Measurements from ENCODE around the gene DOCK7.
A peak's percentile ranks its signal among the peaks of the same experiment; 100 is the strongest.

The DOCK7 gene

DNA sequence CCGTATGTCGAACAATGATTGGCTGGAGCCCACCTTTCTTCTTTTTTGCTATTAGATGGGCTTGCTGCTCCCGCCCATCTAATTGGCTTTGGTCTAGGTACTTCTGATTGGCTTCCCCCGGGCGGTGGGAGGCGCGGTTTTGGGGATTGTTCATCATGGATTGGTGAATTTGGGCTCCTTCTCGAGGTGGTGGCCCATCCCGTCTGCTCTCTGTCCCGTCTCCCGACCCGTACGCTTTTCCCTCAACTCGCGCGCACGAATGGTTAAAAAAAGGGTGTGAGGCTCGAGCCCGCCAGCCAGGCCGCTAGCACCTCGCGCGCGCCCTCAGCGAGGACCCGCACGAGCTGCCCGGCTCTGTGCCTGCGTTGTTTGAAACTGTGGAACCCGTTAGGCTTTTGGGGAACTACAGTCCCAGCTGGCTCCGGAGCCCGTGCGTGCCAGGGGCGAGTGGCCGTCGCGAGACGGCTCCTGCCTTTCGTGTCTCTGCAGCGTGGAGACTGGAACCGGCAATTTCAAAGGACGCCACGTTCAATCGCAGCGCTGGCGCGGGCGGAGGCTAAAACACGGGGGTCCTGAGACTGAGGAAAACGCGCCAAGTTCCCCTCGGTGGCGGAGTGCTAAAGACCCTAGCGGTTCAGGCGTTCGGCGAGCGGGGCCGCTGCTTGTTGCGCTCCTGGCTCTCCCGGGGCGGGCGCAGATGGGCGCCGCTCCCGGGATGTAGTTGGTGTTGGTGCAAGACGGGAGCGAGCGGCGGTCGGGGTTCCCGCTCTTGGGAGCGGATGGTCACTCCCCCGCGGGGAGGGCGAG lies 251.5 kb downstream of the DOCK7 start, which contains the start of gene USP1:
TSS of gene USP1 (plus strand) at position 584 of the 807 bp plus-strand sequence. CDS start 2,819 bp downstream, outside the sequence.
- H2AFZ ChIP-seq (ENCODE audit: low read length), result peak within 1 kb of the TSS; percentile 94

DNA sequence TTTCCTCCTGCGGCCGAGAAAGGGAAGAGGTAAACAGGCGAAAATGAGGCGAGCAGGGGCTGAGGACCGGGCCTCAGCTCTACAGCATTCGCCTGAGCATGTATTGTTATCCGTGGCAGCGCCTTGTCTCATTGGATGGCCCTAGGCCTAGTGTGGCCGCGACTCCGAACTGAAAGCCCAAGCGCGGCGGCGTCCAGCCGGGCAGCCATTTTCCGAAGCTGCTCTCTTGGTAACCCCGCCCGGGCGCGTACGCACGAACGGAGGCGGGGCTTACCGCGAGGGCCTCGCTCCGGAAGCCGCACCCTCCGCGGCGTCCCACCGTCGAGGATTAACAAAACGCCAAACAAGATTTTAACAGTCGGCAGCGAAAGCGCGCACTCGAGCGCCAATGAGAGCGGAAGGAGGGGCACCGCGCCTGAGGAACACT lies 252.1 kb downstream of the DOCK7 start:
- no peak for DNase-seq
- Histone ChIP-seq H3K9me2 (replicated peaks; ENCODE audit: insufficient read depth, low read length) (no peaks in the 10 kb centered on the region), H3F3A (ENCODE audit: insufficient read depth, low read length) (peaks cover 21% of the 10 kb centered on the region), H3K79me2 (ENCODE audit: low read length) (peaks cover 45% of the 10 kb centered on the region), H2AFZ (ENCODE audit: low read length) (peak overlapping the region; percentile 94), H3K9ac (ENCODE audit: low read length) (peak overlapping the region; percentile 99), H4K20me1 (ENCODE audit: insufficient read depth, low read length) (peaks cover 19% of the 10 kb centered on the region), H3K4me1 (ENCODE audit: low read length) (0 out of 2 replicates have a peak, but pooled peaks cover 13% of the 10 kb centered on the region), H3K36me3 (replicated peaks; ENCODE audit: insufficient read depth, low read length) (0 out of 2 replicates have a peak, but pooled peaks cover 5% of the 10 kb centered on the region), H3K4me3 (ENCODE audit: low read length) (peak overlapping the region; percentile 79), H3K27me3 (replicated peaks; ENCODE audit: insufficient read depth, low read length) (no peaks in the 10 kb centered on the region), H3K27ac (ENCODE audit: low read length) (peak overlapping the region; percentile 100), H3K4me2 (ENCODE audit: low read depth, low read length) (peak overlapping the region; percentile 89), H3K9me3 (replicated peaks; ENCODE audit: insufficient read depth, low read length) (no peaks in the 10 kb centered on the region)
- TF ChIP-seq, protein P1, sequence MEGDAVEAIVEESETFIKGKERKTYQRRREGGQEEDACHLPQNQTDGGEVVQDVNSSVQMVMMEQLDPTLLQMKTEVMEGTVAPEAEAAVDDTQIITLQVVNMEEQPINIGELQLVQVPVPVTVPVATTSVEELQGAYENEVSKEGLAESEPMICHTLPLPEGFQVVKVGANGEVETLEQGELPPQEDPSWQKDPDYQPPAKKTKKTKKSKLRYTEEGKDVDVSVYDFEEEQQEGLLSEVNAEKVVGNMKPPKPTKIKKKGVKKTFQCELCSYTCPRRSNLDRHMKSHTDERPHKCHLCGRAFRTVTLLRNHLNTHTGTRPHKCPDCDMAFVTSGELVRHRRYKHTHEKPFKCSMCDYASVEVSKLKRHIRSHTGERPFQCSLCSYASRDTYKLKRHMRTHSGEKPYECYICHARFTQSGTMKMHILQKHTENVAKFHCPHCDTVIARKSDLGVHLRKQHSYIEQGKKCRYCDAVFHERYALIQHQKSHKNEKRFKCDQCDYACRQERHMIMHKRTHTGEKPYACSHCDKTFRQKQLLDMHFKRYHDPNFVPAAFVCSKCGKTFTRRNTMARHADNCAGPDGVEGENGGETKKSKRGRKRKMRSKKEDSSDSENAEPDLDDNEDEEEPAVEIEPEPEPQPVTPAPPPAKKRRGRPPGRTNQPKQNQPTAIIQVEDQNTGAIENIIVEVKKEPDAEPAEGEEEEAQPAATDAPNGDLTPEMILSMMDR (IDR thresholded peaks at IDR 0.05; ENCODE audit: low read length), result no peak
- TF ChIP-seq EZH2 (optimal IDR thresholded peaks at IDR 0.05; ENCODE audit: low read depth, low read length) (no peak), EZH2phosphoT487 (IDR thresholded peaks at IDR 0.05; ENCODE audit: low read length) (no peak)

More for the DNA sequence above, 251.5 kb downstream of the DOCK7 start, which contains the start of gene USP1:
- Histone ChIP-seq H3K9ac (ENCODE audit: low read length) (peak within 1 kb of the TSS; percentile 99), H3K27ac (ENCODE audit: low read length) (peak within 1 kb of the TSS; percentile 100), H3K9me2 (replicated peaks; ENCODE audit: insufficient read depth, low read length) (no peaks in the 10 kb centered on the region), H3F3A (ENCODE audit: insufficient read depth, low read length) (peaks cover 21% of the 10 kb centered on the region), H4K20me1 (ENCODE audit: insufficient read depth, low read length) (peaks cover 25% of the 10 kb centered on the region), H3K4me2 (ENCODE audit: low read depth, low read length) (peak within 1 kb of the TSS; percentile 89), H3K4me1 (ENCODE audit: low read length) (0 out of 2 replicates have a peak, but pooled peaks cover 13% of the 10 kb centered on the region), H3K36me3 (replicated peaks; ENCODE audit: insufficient read depth, low read length) (peaks cover 5% of the 10 kb centered on the region; the same call in 1 of the 2 replicates), H3K4me3 (ENCODE audit: low read length) (peak within 1 kb of the TSS; percentile 79), H3K27me3 (replicated peaks; ENCODE audit: insufficient read depth, low read length) (no peaks in the 10 kb centered on the region), H3K79me2 (ENCODE audit: low read length) (peaks cover 51% of the 10 kb centered on the region), H3K9me3 (replicated peaks; ENCODE audit: insufficient read depth, low read length) (no peaks in the 10 kb centered on the region)
- TF ChIP-seq, protein P1 (IDR thresholded peaks at IDR 0.05; ENCODE audit: low read length), result no peak
- TF ChIP-seq EZH2 (optimal IDR thresholded peaks at IDR 0.05; ENCODE audit: low read depth, low read length) (no peak), EZH2phosphoT487 (IDR thresholded peaks at IDR 0.05; ENCODE audit: low read length) (no peak)
- peak; percentile 99 for DNase-seq

DNA sequence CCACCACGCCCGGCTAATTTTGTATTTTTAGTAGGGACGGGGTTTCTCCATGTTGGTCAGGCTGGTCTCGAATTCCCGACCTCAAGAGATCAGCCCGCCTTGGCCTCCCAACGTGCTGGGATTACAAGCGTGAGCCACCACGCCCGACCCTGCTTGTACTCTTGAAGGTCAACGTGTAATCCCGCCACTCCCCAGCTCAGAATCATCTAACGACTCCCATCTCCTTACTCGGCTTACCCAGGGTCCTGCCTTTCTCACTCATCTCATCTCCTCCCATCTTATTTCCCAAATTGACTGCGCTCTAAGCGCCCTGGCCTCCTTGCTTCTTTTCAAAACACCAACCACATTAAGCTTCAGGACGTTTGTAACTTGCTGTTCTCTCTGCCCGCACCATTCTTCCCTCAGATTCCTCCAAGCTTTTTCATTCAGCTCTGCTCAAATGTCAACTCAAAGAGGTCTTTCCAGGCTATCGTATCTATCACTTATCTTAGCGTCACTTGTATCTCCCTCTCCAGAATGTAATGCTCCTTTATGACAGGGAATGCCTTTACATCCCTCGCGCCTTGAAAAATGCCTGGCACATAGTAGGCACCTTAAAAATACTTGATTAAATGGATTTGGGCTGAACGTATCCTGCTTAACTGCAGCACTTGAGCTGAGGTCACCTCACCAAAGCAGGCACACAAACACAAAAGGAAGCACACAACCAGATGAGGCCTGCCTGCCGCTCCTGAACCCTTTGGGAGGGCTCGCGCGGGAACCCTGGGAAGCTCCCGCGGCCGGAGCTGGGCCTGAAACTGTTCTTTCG lies 252.8 kb downstream of the DOCK7 start:
- no peak for TF ChIP-seq EZH2phosphoT487 (IDR thresholded peaks at IDR 0.05; ENCODE audit: low read length)
- TF ChIP-seq, protein P1 (IDR thresholded peaks at IDR 0.05; ENCODE audit: low read length), result no peak
- TF ChIP-seq EZH2 (optimal IDR thresholded peaks at IDR 0.05; ENCODE audit: low read depth, low read length), result no peak
- Histone ChIP-seq H3K9me2 (replicated peaks; ENCODE audit: insufficient read depth, low read length) (no peaks in the 10 kb centered on the region), H2AFZ (ENCODE audit: low read length) (peak overlapping the region; percentile 94), H3K4me1 (ENCODE audit: low read length) (0 out of 2 replicates have a peak, but pooled peaks cover 13% of the 10 kb centered on the region), H3K9me3 (replicated peaks; ENCODE audit: insufficient read depth, low read length) (no peaks in the 10 kb centered on the region), H3K36me3 (replicated peaks; ENCODE audit: insufficient read depth, low read length) (no peaks in the 10 kb centered on the region), H3K4me3 (ENCODE audit: low read length) (peak overlapping the region; percentile 79), H4K20me1 (ENCODE audit: insufficient read depth, low read length) (peaks cover 12% of the 10 kb centered on the region), H3K9ac (ENCODE audit: low read length) (peak overlapping the region; percentile 99), H3K4me2 (ENCODE audit: low read depth, low read length) (peak overlapping the region; percentile 89), H3K27ac (ENCODE audit: low read length) (peak overlapping the region; percentile 100), H3K79me2 (ENCODE audit: low read length) (peaks cover 39% of the 10 kb centered on the region), H3K27me3 (replicated peaks; ENCODE audit: insufficient read depth, low read length) (no peaks in the 10 kb centered on the region), H3F3A (ENCODE audit: insufficient read depth, low read length) (peaks cover 21% of the 10 kb centered on the region)
- DNase-seq, result no peak
